ENCODE data around the gene RARB. TPM values are rescaled to one million over a fixed set of nuclear protein-coding genes. Genes with fewer than 3 reads are reported as not detected.

The RARB gene
- total RNA-seq, 2 donors from 2014 or later = 21.5 to 21.9 TPM

DNA sequence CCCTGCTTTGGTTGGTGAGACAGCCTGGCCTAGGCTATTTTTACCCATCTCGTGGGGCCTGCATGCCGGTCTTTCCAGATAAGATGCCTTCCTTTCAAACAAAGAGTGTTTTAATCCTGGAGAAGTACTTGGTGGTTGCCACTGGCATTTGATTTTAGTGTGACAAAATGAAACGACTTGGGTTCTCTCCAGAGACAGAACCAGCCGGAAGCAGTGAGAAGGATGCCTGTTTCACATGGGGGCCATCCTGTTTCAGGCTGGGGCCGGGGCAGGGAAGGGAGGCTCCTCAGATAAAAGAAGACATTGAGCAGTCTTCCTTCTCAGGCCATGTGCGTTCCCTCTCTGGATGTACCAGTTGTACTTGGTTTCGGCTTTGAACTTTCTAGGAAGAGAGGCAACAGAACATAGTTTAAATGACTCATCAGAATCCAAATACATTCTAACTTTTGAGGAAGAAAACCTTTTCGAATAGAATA is 161.8 kb downstream of the RARB start:
- no peak overlapping the region for H3K4me3 Mint-ChIP-seq
- DNase-seq = peak; percentile 26
- peaks cover 3% of the 10 kb centered on the region for H3K4me1 ChIP-seq (ENCODE audit: control insufficient read depth, insufficient read depth, low read length)
- H3K9me3 ChIP-seq (ENCODE audit: control insufficient read depth, low read length) = no peaks in the 10 kb centered on the region
- no peaks in the 10 kb centered on the region for H3K27me3 ChIP-seq (ENCODE audit: control insufficient read depth, insufficient read depth, low read length, poor library complexity, severe bottlenecking)
- peaks cover 25% of the 10 kb centered on the region for H3K36me3 ChIP-seq (ENCODE audit: control insufficient read depth, insufficient read depth, low read length)
- no peak overlapping the region for H3K27ac ChIP-seq (ENCODE audit: low read depth, low read length)
- H3K4me1 Mint-ChIP-seq = peaks cover 23% of the 10 kb centered on the region
- no peak overlapping the region for H3K4me3 ChIP-seq (ENCODE audit: low read length)
- 89 to 95% methylated on average over 3 to 8 of the region's 8 CpGs for WGBS, 2 experiments (ENCODE audit: insufficient coverage in 1 of 2, insufficient read length in 1 of 2)
- H3K36me3 Mint-ChIP-seq (ENCODE audit: low read depth) = peaks cover 38% of the 10 kb centered on the region
- no peaks in the 10 kb centered on the region for H3K9me3 Mint-ChIP-seq
- H3K27ac Mint-ChIP-seq = no peak overlapping the region
- no peak overlapping the region for H3K9ac ChIP-seq (ENCODE audit: extremely low read depth, low read length, poor library complexity, severe bottlenecking)
- TF ChIP-seq, protein P1, sequence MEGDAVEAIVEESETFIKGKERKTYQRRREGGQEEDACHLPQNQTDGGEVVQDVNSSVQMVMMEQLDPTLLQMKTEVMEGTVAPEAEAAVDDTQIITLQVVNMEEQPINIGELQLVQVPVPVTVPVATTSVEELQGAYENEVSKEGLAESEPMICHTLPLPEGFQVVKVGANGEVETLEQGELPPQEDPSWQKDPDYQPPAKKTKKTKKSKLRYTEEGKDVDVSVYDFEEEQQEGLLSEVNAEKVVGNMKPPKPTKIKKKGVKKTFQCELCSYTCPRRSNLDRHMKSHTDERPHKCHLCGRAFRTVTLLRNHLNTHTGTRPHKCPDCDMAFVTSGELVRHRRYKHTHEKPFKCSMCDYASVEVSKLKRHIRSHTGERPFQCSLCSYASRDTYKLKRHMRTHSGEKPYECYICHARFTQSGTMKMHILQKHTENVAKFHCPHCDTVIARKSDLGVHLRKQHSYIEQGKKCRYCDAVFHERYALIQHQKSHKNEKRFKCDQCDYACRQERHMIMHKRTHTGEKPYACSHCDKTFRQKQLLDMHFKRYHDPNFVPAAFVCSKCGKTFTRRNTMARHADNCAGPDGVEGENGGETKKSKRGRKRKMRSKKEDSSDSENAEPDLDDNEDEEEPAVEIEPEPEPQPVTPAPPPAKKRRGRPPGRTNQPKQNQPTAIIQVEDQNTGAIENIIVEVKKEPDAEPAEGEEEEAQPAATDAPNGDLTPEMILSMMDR (conservative IDR thresholded peaks at IDR 0.05) = no peak
- peaks cover 2% of the 10 kb centered on the region for H3K27me3 Mint-ChIP-seq (ENCODE audit: insufficient read depth)

DNA sequence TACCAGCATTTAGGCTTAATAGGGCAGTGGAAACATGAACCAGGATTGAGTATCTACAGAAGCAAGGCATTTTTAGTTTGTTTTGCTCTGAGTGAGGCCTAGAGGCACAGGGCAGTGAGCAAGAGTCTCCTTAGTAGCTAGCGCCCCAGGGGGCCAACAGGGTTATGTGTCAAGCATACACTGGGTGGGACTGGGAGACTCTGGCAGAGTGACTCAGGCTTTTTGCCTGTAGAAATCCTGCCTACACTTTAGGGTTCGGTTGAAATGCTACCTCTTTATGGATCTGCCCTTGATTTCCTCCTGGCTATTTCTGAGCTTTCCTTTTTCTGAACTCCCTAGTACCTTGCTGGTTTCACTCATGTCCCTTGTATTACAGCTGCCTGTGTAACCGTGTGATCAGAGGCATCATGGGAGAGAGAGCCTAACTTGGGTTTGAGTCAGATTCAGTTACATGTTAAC is 164.5 kb downstream of the RARB start:
- 55 to 83% methylated on average over 2 to 3 of the region's 3 CpGs for WGBS, 2 experiments (ENCODE audit: insufficient coverage in 1 of 2, insufficient read length in 1 of 2)
- Histone ChIP-seq H3K36me3 (ENCODE audit: control insufficient read depth, insufficient read depth, low read length) (peaks cover 51% of the 10 kb centered on the region), H3K9me3 (ENCODE audit: control insufficient read depth, low read length) (no peaks in the 10 kb centered on the region), H3K27me3 (ENCODE audit: control insufficient read depth, insufficient read depth, low read length, poor library complexity, severe bottlenecking) (no peaks in the 10 kb centered on the region), H3K4me3 (ENCODE audit: low read length) (no peak overlapping the region), H3K4me1 (ENCODE audit: control insufficient read depth, insufficient read depth, low read length) (peaks cover 3% of the 10 kb centered on the region), H3K9ac (ENCODE audit: extremely low read depth, low read length, poor library complexity, severe bottlenecking) (no peak overlapping the region), H3K27ac (ENCODE audit: low read depth, low read length) (no peak overlapping the region)
- peaks cover 50% of the 10 kb centered on the region for H3K36me3 Mint-ChIP-seq (ENCODE audit: low read depth)
- no peak overlapping the region for H3K4me3 Mint-ChIP-seq
- peak; percentile 75 for DNase-seq
- peak overlapping the region; percentile 64 for H3K27ac Mint-ChIP-seq
- H3K4me1 Mint-ChIP-seq = peaks cover 32% of the 10 kb centered on the region
- no peaks in the 10 kb centered on the region for H3K9me3 Mint-ChIP-seq
- no peaks in the 10 kb centered on the region for H3K27me3 Mint-ChIP-seq (ENCODE audit: insufficient read depth)
- TF ChIP-seq, protein P1 (conservative IDR thresholded peaks at IDR 0.05) = peak; percentile 45

DNA sequence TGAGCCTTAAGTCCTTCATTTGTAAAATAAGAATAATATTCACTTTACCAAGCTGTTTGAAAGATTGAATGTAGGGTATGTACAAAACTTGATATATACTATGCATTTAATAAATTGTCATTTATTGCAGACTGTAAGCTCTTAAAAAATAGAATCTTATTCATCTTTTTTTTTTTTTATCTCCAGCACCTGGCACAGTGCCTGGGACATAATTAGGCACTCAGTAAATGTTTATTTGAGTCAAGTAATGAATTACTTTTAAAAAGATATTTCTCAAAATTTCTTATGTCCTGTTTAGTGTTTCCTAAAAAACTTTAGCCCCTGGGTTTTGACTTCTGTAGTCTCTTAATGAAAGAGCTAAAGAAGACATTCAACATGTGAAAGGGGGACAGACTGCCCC is 164.9 kb downstream of the RARB start:
- H3K9me3 Mint-ChIP-seq = no peaks in the 10 kb centered on the region
- Histone ChIP-seq H3K4me1 (ENCODE audit: control insufficient read depth, insufficient read depth, low read length) (peaks cover 3% of the 10 kb centered on the region), H3K36me3 (ENCODE audit: control insufficient read depth, insufficient read depth, low read length) (peaks cover 51% of the 10 kb centered on the region), H3K4me3 (ENCODE audit: low read length) (no peak overlapping the region), H3K27me3 (ENCODE audit: control insufficient read depth, insufficient read depth, low read length, poor library complexity, severe bottlenecking) (no peaks in the 10 kb centered on the region), H3K9ac (ENCODE audit: extremely low read depth, low read length, poor library complexity, severe bottlenecking) (no peak overlapping the region), H3K9me3 (ENCODE audit: control insufficient read depth, low read length) (no peaks in the 10 kb centered on the region), H3K27ac (ENCODE audit: low read depth, low read length) (no peak overlapping the region)
- H3K27ac Mint-ChIP-seq = no peak overlapping the region
- H3K4me3 Mint-ChIP-seq = no peak overlapping the region
- TF ChIP-seq, protein P1 (conservative IDR thresholded peaks at IDR 0.05) = no peak
- DNase-seq = no peak
- H3K27me3 Mint-ChIP-seq (ENCODE audit: insufficient read depth) = no peaks in the 10 kb centered on the region
- peaks cover 32% of the 10 kb centered on the region for H3K4me1 Mint-ChIP-seq
- peaks cover 50% of the 10 kb centered on the region for H3K36me3 Mint-ChIP-seq (ENCODE audit: low read depth)
